Stimulated activated CD8-positive, alpha-beta memory T cell treated with anti-CD3 and anti-CD28 coated beads, Interleukin-2, amount 100 ng/mL, for 1 hour (primary cell): ENCODE measurements around the gene ACBD4.

Experiments used
- DNase-seq, 2 donors: peaks; one replicate each; pipeline ENCODE4 v3.0.0-alpha.2; 2020; ENCODE audit warnings: low read depth in 2 of 2

Gene ACBD4

DNA sequence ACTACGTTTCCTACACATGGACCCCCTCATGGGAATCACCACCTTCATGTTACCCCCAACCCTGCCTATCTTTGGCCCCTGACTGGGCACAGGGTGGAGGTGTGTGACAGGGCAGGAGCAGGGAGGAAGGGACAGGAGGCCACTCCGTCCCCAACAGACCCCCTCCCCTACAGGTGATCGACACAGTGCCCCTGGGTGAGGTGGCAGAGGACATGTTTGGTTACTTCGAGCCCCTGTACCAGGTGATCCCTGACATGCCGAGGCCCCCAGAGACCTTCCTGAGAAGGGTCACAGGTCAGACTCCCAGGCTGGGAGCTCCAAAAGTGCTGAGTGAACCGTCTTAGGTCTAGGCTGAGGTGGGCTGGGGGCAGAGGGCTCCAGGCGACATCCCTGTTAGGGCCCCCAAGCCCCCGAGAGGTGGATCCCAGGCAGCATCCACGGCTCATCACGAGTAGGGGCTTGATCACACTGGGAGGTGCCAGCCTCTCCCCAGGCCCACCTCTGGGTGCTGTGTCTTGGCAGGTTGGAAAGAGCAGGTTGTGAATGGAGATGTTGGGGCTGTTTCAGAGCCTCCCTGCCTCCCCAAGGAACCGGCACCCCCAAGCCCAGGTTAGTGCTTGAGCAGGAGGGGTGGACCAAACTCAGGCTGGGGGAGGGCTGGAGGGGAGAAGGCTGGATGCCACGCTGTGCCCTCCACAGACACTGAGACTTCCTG lies 1.5 kb downstream of the ACBD4 start:
- DNase-seq = no peak

GRCh38 chr17:45137561-45138305 lies 2.2 kb downstream of the ACBD4 start:
- DNase-seq = no peak

- DNase-seq = no peak
Observed at GRCh38 chr17:45138911-45139532, 3.5 kb downstream of the ACBD4 start.

GRCh38 chr17:45139533-45139920 lies 4.0 kb downstream of the ACBD4 start:
- DNase-seq = no peak

GRCh38 chr17:45143094-45143670 lies 7.7 kb downstream of the ACBD4 start:
- DNase-seq = no peak

DNA sequence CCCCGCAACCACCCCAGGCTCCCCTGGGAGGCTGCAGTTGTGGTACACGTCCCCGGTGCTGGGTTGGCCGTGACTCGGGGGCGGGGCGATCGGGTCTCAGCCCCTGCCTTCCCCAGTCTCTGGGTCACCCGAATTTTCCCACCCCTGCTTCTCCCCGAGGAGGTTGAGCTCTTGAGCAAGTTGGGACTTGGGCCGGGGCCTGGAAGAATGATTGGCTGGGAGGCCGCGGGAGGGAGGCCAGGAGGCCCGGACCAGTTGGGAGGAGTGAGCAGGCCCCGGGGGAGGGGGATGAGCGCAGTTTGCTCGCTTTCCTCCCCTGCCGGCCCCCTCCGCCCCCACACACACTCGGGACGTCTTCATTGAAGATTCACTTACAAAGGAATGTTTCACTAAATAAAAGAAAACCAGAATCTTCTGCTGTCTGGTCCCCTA lies 8.3 kb downstream of the ACBD4 start:
- DNase-seq = no peak

- DNase-seq = no peak
Observed at GRCh38 chr17:45144199-45145034, 8.9 kb downstream of the ACBD4 start.

- DNase-seq = no peak
Observed at GRCh38 chr17:45145035-45145389, 9.5 kb downstream of the ACBD4 start.

- no peak for DNase-seq
Observed at GRCh38 chr17:45146166-45146565, 10.7 kb downstream of the ACBD4 start.

DNA sequence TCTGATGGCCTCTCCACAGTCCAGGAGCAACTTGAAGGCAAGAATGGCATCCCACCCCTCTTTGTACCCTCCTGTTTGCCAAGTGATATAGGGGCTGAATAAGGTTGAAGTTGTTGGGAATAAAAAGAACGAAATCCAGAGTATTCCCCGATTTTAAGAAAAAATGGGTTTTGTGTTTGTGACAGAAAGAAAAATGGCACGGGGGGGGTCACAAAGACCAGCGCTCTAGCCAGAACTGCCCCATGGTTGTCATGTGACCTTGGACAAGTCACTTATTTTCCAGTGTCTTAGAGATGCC lies 11.1 kb downstream of the ACBD4 start:
- DNase-seq = no peak

DNA sequence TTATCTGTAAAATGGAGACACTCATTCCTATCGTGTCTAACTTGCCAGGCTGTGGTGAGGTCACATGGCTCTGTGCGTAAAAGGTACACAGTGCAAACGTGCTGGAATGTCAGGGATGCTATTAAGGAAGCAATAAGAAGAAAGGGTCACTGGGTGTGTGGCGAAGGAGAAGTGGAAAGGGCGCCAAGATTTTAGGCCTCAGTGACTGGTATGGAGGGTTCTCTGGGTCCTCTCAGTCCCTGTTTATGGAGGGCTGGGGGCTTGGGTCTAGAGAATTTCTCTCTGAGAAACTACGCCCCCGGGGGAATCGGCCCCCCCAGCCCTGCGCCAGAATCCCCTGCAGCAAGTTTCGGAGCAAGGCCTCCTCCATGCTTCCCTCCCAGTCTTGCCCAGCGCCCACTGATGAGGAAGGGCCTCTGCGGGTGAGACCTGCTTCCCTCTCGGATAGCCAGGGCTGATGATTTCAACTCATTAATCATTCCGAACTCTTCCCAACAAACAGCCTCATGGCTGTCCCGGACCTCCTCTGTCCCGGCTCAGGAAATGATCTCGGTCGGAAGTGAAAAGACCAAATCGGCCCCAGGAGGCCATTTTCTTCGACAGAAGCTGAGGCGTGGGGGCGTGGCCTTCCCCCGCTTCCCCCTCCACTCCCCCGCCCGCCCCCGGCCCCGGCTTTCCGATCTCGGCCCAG lies 11.5 kb downstream of the ACBD4 start:
- no peak for DNase-seq

DNA sequence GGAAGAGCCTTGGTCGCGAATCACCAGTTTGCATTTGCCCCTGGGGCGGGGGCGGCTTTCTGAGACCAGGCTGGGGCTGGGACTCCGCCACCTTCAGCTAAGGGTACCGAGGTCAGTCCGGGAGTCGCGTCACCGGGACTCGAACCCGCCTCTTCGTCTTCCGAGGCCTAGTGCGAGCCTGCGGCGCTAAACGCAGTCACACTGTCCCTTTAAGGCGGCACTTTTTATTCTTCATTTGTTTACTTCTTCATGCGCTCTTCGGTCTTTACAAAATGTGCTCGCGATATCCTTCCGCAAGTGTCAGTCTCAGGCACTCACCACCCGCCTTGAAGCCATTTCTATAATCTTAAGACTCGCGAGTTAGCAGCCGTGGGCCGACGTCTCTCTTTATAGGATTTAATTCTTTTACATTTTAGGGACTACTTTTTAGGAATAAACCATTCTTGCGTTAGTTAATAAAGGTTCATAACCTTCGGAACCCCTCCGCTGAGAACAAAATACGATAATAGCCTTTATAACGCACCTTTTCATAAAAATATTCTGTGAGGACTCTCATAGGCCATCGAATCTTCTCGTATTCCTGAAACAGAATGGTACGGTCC lies 12.2 kb downstream of the ACBD4 start:
- peak in 1 of 2 donors; percentile 49 for DNase-seq

- DNase-seq = peak; percentile 95 to 98
Observed at GRCh38 chr17:45148183-45149036, 12.9 kb downstream of the ACBD4 start, which contains the start of gene HEXIM1. Gene HEXIM1 (plus strand): TSS chr17:45148475. CDS start chr17:45149191, 716 bp downstream.

GRCh38 chr17:45149037-45149668 lies 13.7 kb downstream of the ACBD4 start:
- DNase-seq = peak in 1 of 2 donors; percentile 53

DNA sequence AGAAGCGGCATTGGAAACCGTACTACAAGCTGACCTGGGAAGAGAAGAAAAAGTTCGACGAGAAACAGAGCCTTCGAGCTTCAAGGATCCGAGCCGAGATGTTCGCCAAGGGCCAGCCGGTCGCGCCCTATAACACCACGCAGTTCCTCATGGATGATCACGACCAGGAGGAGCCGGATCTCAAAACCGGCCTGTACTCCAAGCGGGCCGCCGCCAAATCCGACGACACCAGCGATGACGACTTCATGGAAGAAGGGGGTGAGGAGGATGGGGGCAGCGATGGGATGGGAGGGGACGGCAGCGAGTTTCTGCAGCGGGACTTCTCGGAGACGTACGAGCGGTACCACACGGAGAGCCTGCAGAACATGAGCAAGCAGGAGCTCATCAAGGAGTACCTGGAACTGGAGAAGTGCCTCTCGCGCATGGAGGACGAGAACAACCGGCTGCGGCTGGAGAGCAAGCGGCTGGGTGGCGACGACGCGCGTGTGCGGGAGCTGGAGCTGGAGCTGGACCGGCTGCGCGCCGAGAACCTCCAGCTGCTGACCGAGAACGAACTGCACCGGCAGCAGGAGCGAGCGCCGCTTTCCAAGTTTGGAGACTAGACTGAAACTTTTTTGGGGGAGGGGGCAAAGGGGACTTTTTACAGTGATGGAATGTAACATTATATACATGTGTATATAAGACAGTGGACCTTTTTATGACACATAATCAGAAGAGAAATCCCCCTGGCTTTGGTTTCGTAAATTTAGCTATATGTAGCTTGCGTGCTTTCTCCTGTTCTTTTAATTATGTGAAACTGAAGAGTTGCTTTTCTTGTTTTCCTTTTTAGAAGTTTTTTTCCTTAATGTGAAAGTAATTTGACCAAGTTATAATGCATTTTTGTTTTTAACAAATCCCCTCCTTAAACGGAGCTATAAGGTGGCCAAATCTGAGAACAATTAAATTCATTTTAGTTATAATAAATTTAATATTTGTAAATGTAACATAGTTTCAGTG lies 14.5 kb downstream of the ACBD4 start:
- DNase-seq = no peak

GRCh38 chr17:45150911-45151809 lies 15.7 kb downstream of the ACBD4 start:
- no peak for DNase-seq

DNA sequence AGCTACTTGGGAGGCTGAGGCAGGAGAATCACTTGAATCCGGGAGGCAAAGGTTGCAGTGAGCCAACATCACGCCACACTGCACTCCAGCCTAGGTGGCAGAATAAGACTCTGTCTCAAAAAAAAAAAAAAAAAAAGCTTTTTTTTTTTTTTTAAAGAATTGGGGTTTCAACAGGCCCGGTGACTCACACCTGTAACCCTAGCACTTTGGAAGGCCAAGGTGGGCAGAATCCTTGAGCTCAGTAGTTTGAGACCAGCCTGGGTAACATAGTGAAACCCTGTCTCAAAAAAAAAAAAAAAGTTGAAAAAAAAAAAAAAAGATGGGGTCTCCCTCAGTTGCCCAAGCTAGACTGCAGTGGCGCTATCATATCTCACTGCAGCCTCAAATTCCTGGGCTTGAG lies 19.5 kb downstream of the ACBD4 start:
- no peak for DNase-seq
